ENCODE data around the gene AHCYL1.

Gene AHCYL1

GRCh38 chr1:110048240-110048639 is 63.7 kb downstream of the AHCYL1 start:
- no peak overlapping the region for H3K4me3 ChIP-seq (ENCODE audit: low read length)
- DNase-seq (ENCODE audit: low read depth) = no peak
- TF ChIP-seq CTCF (conservative IDR thresholded peaks at IDR 0.05; ENCODE audit: low read length) = no peak

- no peak for TF ChIP-seq CTCF (conservative IDR thresholded peaks at IDR 0.05; ENCODE audit: low read length)
- no peak overlapping the region for H3K4me3 ChIP-seq (ENCODE audit: low read length)
- no peak for DNase-seq (ENCODE audit: low read depth)
Measured at GRCh38 chr1:110048923-110049601, 64.5 kb downstream of the AHCYL1 start.

GRCh38 chr1:110049801-110050601 is 65.4 kb downstream of the AHCYL1 start:
- no peak for DNase-seq (ENCODE audit: low read depth)
- TF ChIP-seq CTCF (conservative IDR thresholded peaks at IDR 0.05; ENCODE audit: low read length) = no peak

GRCh38 chr1:110050602-110051261 is 66.2 kb downstream of the AHCYL1 start:
- DNase-seq (ENCODE audit: low read depth) = peak; percentile 46
- H3K4me3 ChIP-seq (ENCODE audit: low read length) = no peak overlapping the region
- no peak for TF ChIP-seq CTCF (conservative IDR thresholded peaks at IDR 0.05; ENCODE audit: low read length)

More at GRCh38 chr1:110049801-110050601, 65.4 kb downstream of the AHCYL1 start:
- no peak overlapping the region for H3K4me3 ChIP-seq (ENCODE audit: low read length)

GRCh38 chr1:110051262-110051648 is 66.7 kb downstream of the AHCYL1 start:
- peak; percentile 61 for DNase-seq (ENCODE audit: low read depth)
- no peak for TF ChIP-seq CTCF (conservative IDR thresholded peaks at IDR 0.05; ENCODE audit: low read length)
- H3K4me3 ChIP-seq (ENCODE audit: low read length) = no peak overlapping the region

GRCh38 chr1:110053552-110054428 is 69.2 kb downstream of the AHCYL1 start:
- no peak overlapping the region for H3K4me3 ChIP-seq (ENCODE audit: low read length)
- peak; percentile 96 for TF ChIP-seq CTCF (conservative IDR thresholded peaks at IDR 0.05; ENCODE audit: low read length)
- peak; percentile 38 for DNase-seq (ENCODE audit: low read depth)

Data from AG10803 (cell line).